Activated naive CD4-positive, alpha-beta T cell treated with anti-CD3 and anti-CD28 coated beads, Interleukin-2, amount 50 U/mL, for 24 hours (primary cell): Measurements from ENCODE around the gene SLC12A8.

Experiments used
- H3K27ac Mint-ChIP-seq: one replicate; pipeline ENCODE4 v1.8.0; 2021; ENCODE audit warnings: mild to moderate bottlenecking, mixed read lengths
- H3K27me3 Mint-ChIP-seq: one replicate; pipeline ENCODE4 v1.8.0; 2021; ENCODE audit warnings: mixed read lengths
- H3K36me3 Mint-ChIP-seq: one replicate; pipeline ENCODE4 v1.8.0; 2021; ENCODE audit warnings: mixed read lengths
- H3K4me1 Mint-ChIP-seq: one replicate; pipeline ENCODE4 v1.8.0; 2021; ENCODE audit warnings: mixed read lengths
- H3K4me3 Mint-ChIP-seq: one replicate; pipeline ENCODE4 v1.8.0; 2021; ENCODE audit warnings: mild to moderate bottlenecking, mixed read lengths
- H3K9me3 Mint-ChIP-seq: one replicate; pipeline ENCODE4 v1.8.0; 2021; ENCODE audit warnings: mixed read lengths

Gene SLC12A8

DNA sequence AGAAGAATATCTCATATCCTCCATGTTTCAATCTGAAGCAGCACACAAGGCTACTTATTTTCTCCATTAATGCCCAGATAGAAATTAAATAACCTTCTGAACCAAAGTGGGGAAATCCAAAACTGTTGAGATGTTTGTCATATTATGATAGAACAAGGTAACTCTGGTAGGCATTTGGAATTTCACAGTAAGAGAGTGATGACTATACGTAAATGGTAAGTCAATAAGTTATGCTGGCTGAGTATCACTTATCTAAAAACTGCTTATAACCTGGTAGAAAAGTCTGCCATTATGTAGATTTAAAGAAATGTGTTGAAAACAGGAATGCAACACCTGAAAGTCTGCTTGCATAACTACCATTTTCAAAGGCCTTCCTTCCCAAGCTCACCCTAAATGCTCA, 17.2 kb upstream of the SLC12A8 start:
- Mint-ChIP-seq H3K27me3 (no peaks in the 10 kb centered on the region), H3K36me3 (peaks cover 9% of the 10 kb centered on the region), H3K4me3 (no peak overlapping the region), H3K27ac (no peak overlapping the region), H3K9me3 (no peaks in the 10 kb centered on the region), H3K4me1 (peaks cover 16% of the 10 kb centered on the region)

DNA sequence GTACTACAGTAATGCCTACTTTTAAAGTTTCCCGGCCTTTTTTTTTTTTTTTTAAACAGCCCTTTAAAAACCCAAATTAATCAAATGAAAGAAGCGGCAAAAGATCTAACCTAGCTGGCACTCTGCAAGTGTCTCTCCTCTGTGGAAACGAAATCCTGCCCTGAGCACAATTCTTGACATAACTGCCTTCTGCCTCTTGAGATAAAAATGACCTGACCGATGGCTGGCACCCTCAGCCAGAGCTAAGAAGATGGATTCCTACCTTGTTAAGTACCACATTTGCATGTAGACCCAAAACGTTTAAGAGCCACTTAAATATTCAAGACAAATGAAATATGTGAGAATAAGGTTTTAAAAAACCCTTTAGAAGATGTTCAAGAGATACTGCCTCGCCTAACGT, 16.6 kb upstream of the SLC12A8 start:
- Mint-ChIP-seq H3K27me3 (no peaks in the 10 kb centered on the region), H3K4me1 (peaks cover 16% of the 10 kb centered on the region), H3K9me3 (no peaks in the 10 kb centered on the region), H3K27ac (no peak overlapping the region), H3K36me3 (peaks cover 9% of the 10 kb centered on the region), H3K4me3 (no peak overlapping the region)

DNA sequence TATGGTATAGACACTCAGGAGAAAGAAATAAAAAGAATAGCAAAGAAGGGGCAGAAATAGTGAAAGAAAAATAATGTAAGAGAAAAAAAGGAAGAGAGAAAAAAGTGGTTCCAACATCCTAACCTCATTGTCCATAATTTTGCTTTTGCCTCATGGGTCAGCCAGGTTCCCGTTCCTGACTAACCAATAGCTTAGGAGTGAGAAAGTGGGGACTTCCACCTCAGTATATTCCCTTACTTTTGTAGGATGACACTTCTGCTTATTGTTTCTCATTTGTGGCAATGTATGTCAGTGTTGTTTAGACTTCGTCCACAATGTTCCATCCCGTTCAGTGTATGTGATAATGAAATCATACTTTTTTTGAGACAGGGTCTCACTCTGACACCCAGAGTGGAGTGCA, 9.3 kb upstream of the SLC12A8 start:
- H3K27me3 Mint-ChIP-seq, result no peaks in the 10 kb centered on the region
- H3K27ac Mint-ChIP-seq, result no peak overlapping the region
- H3K4me1 Mint-ChIP-seq, result peaks cover 9% of the 10 kb centered on the region
- H3K36me3 Mint-ChIP-seq, result no peaks in the 10 kb centered on the region
- no peak overlapping the region for H3K4me3 Mint-ChIP-seq
- no peaks in the 10 kb centered on the region for H3K9me3 Mint-ChIP-seq

DNA sequence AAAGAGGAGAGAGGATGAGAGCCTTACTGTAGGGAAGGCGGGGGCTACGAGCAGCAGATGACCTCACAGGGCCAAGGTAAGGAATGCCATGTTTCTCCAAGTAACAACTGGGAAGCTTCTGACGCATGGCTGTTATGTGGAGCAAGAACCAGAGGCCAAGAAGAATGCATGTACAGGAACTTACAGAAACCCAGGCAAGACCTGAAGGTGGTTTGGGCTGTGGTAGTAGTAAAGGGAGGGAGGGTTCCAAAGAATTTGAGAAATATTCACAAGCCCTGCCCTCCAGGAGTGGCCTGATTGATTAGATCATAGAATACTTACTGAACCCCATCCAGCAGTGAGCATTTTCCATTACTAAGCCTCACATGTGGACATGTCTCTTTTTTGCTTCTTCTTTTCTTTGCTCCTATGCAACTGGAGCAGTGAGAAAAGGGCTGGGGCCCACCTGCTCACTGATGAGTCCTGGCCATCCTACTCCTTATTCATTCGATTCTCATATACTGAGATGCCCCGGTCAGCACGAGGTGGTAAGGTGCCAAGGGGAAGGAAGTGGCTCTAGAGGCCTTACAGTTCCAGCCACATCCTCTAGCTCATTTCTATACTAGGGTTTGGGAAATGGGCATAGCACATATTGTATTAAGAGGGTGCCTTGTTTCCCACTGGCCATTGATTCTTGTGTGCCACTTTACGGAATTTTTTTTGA, 8.3 kb upstream of the SLC12A8 start:
- Mint-ChIP-seq H3K9me3 (no peaks in the 10 kb centered on the region), H3K27me3 (no peaks in the 10 kb centered on the region), H3K36me3 (no peaks in the 10 kb centered on the region), H3K4me1 (peaks cover 9% of the 10 kb centered on the region), H3K4me3 (no peak overlapping the region), H3K27ac (no peak overlapping the region)

DNA sequence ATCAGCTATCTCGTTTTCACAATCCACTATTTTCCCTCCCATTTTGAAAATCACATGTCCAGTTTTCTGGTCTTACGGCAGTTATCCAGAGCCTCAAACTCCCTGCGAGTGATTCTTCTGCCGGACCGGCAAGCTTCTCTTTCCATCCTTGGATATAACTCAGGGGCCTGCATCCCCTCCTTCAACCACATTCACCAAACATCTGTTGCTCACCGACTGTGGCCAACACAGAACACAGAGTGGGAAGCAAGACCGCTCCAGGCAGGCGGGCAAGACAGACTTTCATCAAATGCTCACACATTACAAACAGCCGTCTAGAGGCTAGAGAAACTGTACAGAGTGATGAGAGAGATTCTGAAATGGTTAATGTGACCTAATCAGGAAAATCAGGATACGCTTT, 7.6 kb upstream of the SLC12A8 start:
- H3K27ac Mint-ChIP-seq, result no peak overlapping the region
- peaks cover 9% of the 10 kb centered on the region for H3K4me1 Mint-ChIP-seq
- H3K9me3 Mint-ChIP-seq, result no peaks in the 10 kb centered on the region
- H3K36me3 Mint-ChIP-seq, result no peaks in the 10 kb centered on the region
- H3K4me3 Mint-ChIP-seq, result no peak overlapping the region
- no peaks in the 10 kb centered on the region for H3K27me3 Mint-ChIP-seq

DNA sequence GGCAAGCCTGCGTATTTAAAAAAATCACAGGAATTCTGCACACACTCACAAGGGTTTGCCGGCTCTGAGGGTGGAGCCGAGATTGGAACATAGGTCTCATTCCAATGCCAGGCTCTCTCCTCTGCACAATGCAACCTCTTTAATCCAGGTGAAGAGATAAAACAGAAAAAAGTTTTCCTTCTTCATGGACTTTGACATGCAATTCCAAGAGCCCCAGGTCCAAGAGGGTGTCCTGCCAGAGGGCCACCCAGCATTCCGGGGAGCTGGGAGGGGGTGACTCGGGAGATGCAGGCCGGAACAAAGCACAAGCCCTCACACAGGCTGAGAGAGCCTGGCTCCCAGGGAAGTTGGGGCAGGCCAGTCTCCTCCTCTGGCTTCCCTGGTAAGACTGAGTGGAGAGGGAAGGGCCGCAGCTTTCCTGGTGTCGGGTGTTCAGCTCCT, 6.7 kb upstream of the SLC12A8 start:
- Mint-ChIP-seq H3K27me3 (peaks cover 3% of the 10 kb centered on the region), H3K36me3 (no peaks in the 10 kb centered on the region), H3K4me1 (peaks cover 17% of the 10 kb centered on the region), H3K27ac (no peak overlapping the region), H3K4me3 (no peak overlapping the region), H3K9me3 (no peaks in the 10 kb centered on the region)

DNA sequence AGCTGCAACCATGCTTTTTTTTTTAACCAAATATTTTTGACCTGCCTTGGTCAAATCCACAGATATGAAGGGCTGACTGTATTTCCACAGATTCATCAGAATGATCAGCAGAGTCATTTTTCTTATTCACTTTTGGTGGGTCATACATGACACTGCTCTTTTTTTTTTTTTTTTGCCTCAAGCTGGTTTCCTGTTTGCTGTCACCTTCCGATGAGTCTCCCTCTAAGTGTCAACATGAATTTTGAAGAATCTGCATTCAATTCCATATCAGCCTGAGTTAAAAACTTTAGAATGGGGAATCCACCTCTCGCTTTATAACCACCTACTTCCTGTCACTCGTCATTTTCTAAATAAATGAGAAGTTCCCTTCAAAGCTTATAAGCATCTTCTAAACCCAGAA, 2.2 kb upstream of the SLC12A8 start:
- H3K4me1 Mint-ChIP-seq, result peaks cover 14% of the 10 kb centered on the region
- H3K27me3 Mint-ChIP-seq, result peaks cover 24% of the 10 kb centered on the region
- H3K9me3 Mint-ChIP-seq, result no peaks in the 10 kb centered on the region
- H3K4me3 Mint-ChIP-seq, result peak overlapping the region; percentile 30
- no peaks in the 10 kb centered on the region for H3K36me3 Mint-ChIP-seq
- no peak overlapping the region for H3K27ac Mint-ChIP-seq

DNA sequence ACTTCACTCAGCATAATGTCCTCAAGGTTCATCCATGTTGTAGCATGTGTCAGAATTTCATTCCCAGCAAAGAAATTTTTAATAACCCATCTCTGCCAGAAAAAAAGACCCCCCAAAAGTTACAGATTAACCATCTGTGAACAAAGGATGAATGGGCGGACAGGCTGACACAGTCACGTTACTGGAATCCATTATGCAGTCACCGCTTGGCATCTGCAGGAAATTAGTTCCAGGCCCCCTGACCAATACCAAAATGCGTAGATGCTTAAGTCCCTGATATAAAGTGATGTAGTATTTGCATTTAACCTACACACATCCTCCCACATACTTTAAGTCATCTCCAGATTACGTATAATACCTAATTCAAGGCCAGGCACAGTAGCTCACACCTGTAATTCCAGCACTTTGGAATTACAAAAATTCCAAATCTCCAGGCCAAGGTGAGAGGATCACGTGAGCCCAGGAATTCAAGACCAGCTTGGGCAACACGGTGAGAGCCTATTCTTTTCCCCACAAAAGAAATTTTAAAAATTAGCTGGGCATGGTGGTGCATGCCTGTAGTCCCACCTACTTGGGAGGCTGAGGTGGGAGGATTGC, 1.5 kb upstream of the SLC12A8 start:
- H3K27me3 Mint-ChIP-seq, result peaks cover 24% of the 10 kb centered on the region
- H3K4me3 Mint-ChIP-seq, result peak overlapping the region; percentile 19
- no peaks in the 10 kb centered on the region for H3K36me3 Mint-ChIP-seq
- H3K9me3 Mint-ChIP-seq, result no peaks in the 10 kb centered on the region
- no peak overlapping the region for H3K27ac Mint-ChIP-seq
- H3K4me1 Mint-ChIP-seq, result peaks cover 14% of the 10 kb centered on the region

DNA sequence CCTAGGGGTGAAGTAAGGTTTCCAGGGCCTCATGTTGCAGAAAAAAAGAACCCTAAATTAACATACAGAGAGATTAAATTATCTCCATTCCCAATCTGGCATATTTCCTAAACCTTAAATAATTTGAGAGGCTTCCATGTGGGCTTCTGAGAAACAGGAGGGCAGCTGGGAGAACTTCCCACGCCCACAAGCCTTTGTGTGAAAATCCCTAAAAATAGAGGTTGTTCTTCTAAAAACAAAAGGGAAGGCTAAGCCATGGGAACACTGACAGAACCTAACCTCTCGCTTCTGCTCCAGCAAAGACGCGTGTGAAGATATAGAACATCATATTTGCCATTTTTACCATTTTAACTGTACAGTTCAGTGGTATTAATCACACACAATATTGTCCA, 812 bp upstream of the SLC12A8 start:
- peaks cover 14% of the 10 kb centered on the region for H3K4me1 Mint-ChIP-seq
- no peak overlapping the region for H3K27ac Mint-ChIP-seq
- no peaks in the 10 kb centered on the region for H3K9me3 Mint-ChIP-seq
- no peak overlapping the region for H3K4me3 Mint-ChIP-seq
- peaks cover 26% of the 10 kb centered on the region for H3K27me3 Mint-ChIP-seq
- no peaks in the 10 kb centered on the region for H3K36me3 Mint-ChIP-seq

DNA sequence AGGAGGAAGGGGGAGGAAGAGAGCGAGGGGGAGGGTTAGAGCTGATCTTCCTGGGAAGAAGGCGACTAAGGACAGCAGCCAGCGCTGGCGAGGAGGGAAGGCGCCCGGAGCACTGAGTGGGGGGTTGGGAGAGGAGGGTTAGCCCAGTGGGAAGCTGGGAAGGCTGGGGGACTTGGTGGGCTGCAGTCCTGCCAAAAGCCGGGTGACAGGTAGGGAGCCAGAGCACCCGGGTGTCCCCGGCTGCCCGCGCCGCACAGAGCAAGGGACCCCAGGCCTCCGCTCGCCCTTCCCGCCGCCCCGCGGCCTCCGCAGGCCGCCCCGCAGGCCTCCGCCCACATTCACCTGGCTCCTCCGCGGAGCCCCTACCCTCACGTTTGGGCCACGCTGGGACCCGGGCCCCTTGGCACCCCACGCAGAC, 448 bp downstream of the SLC12A8 start:
- Mint-ChIP-seq H3K9me3 (no peaks in the 10 kb centered on the region), H3K4me1 (peaks cover 14% of the 10 kb centered on the region), H3K27ac (no peak overlapping the region), H3K36me3 (no peaks in the 10 kb centered on the region), H3K4me3 (peak overlapping the region; percentile 70), H3K27me3 (peaks cover 27% of the 10 kb centered on the region)

DNA sequence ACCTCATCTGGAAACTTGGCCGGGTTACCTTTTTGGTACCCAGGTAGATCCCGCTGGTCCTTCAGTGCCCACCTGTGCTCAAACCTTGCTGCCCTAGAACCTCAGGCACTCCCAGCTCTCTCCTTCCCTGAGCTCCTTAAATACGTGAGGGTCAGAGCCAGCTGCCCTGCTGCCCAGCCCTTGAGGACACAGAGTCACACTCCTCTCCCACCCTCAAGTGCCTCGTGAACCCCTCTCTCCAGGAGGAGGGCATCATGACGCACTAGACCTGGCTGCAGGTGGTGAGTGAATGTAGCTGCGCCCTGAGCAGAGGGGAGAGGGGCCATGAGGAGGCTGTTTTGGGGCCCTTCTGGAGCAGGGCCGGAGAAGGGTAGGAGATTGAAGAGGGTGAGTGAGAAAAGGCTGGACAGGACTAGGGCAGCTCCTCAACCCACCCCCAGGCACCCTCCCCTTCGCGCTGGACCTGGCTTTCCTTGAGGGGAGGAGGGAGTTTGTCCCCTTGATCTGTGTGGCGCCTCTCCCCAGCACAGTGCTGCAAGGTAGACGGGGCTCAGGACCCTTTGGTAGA, 941 bp downstream of the SLC12A8 start:
- H3K9me3 Mint-ChIP-seq, result no peaks in the 10 kb centered on the region
- peaks cover 14% of the 10 kb centered on the region for H3K4me1 Mint-ChIP-seq
- H3K27ac Mint-ChIP-seq, result no peak overlapping the region
- no peaks in the 10 kb centered on the region for H3K36me3 Mint-ChIP-seq
- peaks cover 27% of the 10 kb centered on the region for H3K27me3 Mint-ChIP-seq
- H3K4me3 Mint-ChIP-seq, result peak overlapping the region; percentile 70

DNA sequence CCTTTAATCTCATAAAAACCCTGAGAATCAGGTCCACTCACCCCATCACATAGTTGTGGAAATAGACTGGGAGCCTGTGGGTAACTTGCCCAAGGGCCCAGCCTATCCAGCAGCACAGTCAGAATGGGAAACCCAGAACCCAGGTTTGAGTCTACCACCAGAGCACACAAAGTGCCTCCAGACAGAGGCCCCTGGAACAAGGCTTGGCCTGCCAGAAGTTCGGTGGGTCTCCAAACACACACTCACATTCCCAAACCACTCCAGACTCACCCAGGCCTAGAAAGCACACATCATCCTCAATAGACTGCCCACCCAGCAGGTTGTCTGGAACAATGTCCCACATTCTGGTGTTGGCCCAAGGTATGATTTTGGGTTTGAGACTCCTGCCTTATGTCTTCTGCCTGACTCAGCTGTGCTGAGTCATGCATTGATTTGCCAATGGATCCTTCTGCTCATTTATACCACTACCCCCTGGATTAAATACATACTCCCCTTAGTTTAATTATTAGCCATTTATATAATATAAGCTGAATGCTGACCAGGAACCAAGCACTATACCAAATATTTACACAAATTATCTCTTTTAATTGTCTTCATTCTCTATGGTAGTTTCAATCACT, 4.5 kb downstream of the SLC12A8 start:
- peaks cover 16% of the 10 kb centered on the region for H3K27me3 Mint-ChIP-seq
- H3K27ac Mint-ChIP-seq, result no peak overlapping the region
- H3K36me3 Mint-ChIP-seq, result no peaks in the 10 kb centered on the region
- H3K9me3 Mint-ChIP-seq, result no peaks in the 10 kb centered on the region
- no peak overlapping the region for H3K4me3 Mint-ChIP-seq
- H3K4me1 Mint-ChIP-seq, result peaks cover 6% of the 10 kb centered on the region

DNA sequence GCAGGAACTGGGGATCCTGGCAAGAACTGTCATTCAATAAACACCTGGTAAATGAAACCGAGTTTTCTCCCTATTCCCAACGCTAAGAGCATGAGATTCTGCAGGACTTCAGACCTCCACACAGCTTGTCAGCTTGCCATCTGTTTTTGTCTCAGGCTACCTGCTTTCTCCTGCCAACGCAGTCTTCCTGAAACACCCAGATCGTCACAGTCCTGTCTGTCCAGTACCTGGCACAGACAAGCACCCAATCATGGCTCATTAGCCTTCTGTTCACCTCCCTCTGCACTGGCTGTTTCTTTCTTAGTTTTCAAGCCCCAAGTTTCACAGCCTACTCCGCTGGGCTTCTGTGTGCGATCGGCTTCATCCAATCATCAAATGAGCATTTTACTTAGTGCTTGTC, 5.0 kb downstream of the SLC12A8 start:
- H3K4me3 Mint-ChIP-seq, result no peak overlapping the region
- H3K27ac Mint-ChIP-seq, result no peak overlapping the region
- H3K4me1 Mint-ChIP-seq, result peaks cover 6% of the 10 kb centered on the region
- H3K27me3 Mint-ChIP-seq, result peaks cover 16% of the 10 kb centered on the region
- no peaks in the 10 kb centered on the region for H3K36me3 Mint-ChIP-seq
- H3K9me3 Mint-ChIP-seq, result no peaks in the 10 kb centered on the region

DNA sequence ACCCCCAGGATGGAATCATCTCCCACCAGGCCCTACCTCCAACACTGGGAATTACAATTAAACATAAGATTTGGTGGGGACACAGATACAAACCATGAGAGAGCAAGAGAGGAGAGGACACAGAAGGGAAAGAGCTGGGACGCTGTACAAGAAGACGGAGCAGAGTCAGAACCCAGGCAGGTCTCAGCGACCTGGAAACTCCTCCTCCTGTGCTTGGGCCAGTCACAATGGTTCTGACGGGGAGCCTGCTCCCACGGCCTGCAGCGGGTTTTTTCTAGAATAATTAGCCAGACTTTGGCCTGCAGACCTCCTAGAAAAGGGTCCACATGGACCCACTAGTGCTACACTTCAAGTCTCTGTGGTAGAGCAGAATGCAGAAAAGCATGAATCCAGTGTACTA, 5.6 kb downstream of the SLC12A8 start:
- peaks cover 17% of the 10 kb centered on the region for H3K27me3 Mint-ChIP-seq
- no peaks in the 10 kb centered on the region for H3K9me3 Mint-ChIP-seq
- H3K4me3 Mint-ChIP-seq, result no peak overlapping the region
- H3K4me1 Mint-ChIP-seq, result peaks cover 6% of the 10 kb centered on the region
- no peak overlapping the region for H3K27ac Mint-ChIP-seq
- no peaks in the 10 kb centered on the region for H3K36me3 Mint-ChIP-seq

DNA sequence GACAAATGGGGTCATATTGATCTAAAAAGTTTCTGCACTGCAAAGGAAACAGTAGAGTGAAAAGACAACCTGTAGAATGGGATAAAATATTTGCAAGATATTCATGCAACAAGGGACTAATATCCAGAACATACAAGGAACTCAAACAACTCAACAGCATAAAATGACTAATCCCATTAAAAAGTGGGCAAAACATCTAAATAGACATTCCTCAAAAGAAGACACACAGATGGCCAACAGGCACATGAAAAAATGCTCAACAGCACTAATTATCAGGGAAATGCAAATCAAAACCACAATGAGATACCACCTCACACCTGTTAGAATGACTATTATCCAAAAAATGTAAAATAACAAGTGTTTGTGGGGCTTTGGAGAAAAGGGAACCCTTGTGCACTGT, 8.8 kb downstream of the SLC12A8 start:
- H3K4me3 Mint-ChIP-seq, result no peak overlapping the region
- H3K36me3 Mint-ChIP-seq, result no peaks in the 10 kb centered on the region
- H3K4me1 Mint-ChIP-seq, result no peaks in the 10 kb centered on the region
- peaks cover 4% of the 10 kb centered on the region for H3K27me3 Mint-ChIP-seq
- H3K9me3 Mint-ChIP-seq, result no peaks in the 10 kb centered on the region
- H3K27ac Mint-ChIP-seq, result no peak overlapping the region

DNA sequence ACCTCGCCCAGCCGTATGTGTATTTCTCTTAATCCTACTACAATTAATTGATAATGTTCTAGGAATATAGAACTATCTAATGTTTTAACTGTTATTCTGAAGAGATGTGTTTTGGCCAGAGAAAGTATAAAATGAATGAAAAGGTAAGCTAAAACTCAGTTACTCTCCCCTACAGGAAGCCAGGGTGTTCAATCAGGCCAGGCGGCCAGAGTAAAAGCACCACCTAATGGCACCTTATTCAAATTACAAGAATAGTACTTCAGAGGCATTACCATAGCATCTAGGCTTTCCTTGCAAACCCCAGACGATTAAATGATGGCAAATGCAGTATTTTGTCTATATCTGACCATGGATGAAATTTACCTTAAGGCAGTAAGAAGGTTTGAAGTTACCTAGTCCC, 10.4 kb downstream of the SLC12A8 start:
- Mint-ChIP-seq H3K4me3 (no peak overlapping the region), H3K4me1 (no peaks in the 10 kb centered on the region), H3K27me3 (peaks cover 1% of the 10 kb centered on the region), H3K27ac (no peak overlapping the region), H3K9me3 (no peaks in the 10 kb centered on the region), H3K36me3 (no peaks in the 10 kb centered on the region)
